Sigmoid colon (tissue), 3 donors: ENCODE data around the gene CLIC6.

Experiments
- CTCF ChIP-seq, 4 experiments: fragments of 450-650 bp in 3 of 4; fragments of 200-600 bp in 1 of 4; IDR thresholded peaks; one replicate each; pipeline ENCODE4 v1.5.1; 2016 to 2019; ENCODE audit warnings: antibody characterized with exemption in 4 of 4, mild to moderate bottlenecking in 3 of 4, moderate library complexity in 2 of 4
- POLR2A ChIP-seq, 2 donors: fragments of 450-650 bp; IDR thresholded peaks; one replicate each; pipeline ENCODE4 v1.6.1; 2016; ENCODE audit warnings: antibody characterized with exemption in 2 of 2, mild to moderate bottlenecking in 2 of 2, moderate library complexity in 2 of 2

- TF ChIP-seq CTCF (IDR thresholded peaks at IDR 0.05), result no peak
- no peak for TF ChIP-seq POLR2A (IDR thresholded peaks at IDR 0.05)
Measured at GRCh38 chr21:34635307-34635706, 33.5 kb upstream of the CLIC6 start.
